ENCODE measurements around the gene MLLT11. TPM values are rescaled to one million over a fixed set of nuclear protein-coding genes. Genes with fewer than 3 reads are reported as not detected.

Gene MLLT11
- total RNA-seq, 1 donor from 2014 or later: 16.3 TPM

GRCh38 chr1:151113877-151114276, 53.7 kb downstream of the MLLT11 start:
- H3K4me1 Mint-ChIP-seq: no peaks in the 10 kb centered on the region
- peaks cover 5% of the 10 kb centered on the region for H3K36me3 Mint-ChIP-seq
- H3K9me3 Mint-ChIP-seq: no peaks in the 10 kb centered on the region
- DNase-seq (ENCODE audit: low spot score in 2 of 2, unreplicated experiment in 2 of 2): no peak
- H3K27ac Mint-ChIP-seq: no peak overlapping the region
- no peaks in the 10 kb centered on the region for H3K27me3 Mint-ChIP-seq (ENCODE audit: low read depth)
- no peak overlapping the region for H3K4me3 Mint-ChIP-seq
- no peak for TF ChIP-seq CTCF (IDR thresholded peaks at IDR 0.05; ENCODE audit: unreplicated experiment)

Other genes with a start within 250 kb of the MLLT11 start
- gene ARNT, start 183.8 kb upstream of the MLLT11 start, total RNA-seq: 56.1 to 58.4 TPM (median 57.3 TPM) in 3 replicates
- gene CTXND2, start 173.3 kb upstream of the MLLT11 start, total RNA-seq: not detected in 3 replicates
- gene SETDB1, start 134.0 kb upstream of the MLLT11 start, total RNA-seq: 101 to 103 TPM (median 101 TPM) in 3 replicates
- 127 to 137 TPM (median 132 TPM) in 3 replicates for gene CERS2, start 85.6 kb upstream of the MLLT11 start, total RNA-seq
- gene ANXA9, start 78.1 kb upstream of the MLLT11 start, total RNA-seq: 1.2 TPM in 3 replicates
- 29.7 to 31.7 TPM (median 30.9 TPM) in 3 replicates for gene MINDY1, start 53.5 kb upstream of the MLLT11 start, total RNA-seq
- 25.0 to 25.8 TPM (median 25.4 TPM) in 3 replicates for gene PRUNE1, start 51.9 kb upstream of the MLLT11 start, total RNA-seq
- 4.2 to 5.7 TPM (median 4.6 TPM) in 3 replicates for gene BNIPL, start 23.8 kb upstream of the MLLT11 start, total RNA-seq
- gene C1orf56, start 12.6 kb upstream of the MLLT11 start, total RNA-seq: 4.2 to 4.6 TPM (median 4.2 TPM) in 3 replicates
- gene CDC42SE1, start 775 bp upstream of the MLLT11 start, total RNA-seq: 93.4 to 97.8 TPM (median 97.0 TPM) in 3 replicates
- 10.5 to 11.9 TPM (median 11.6 TPM) in 3 replicates for gene GABPB2, start 10.4 kb downstream of the MLLT11 start, total RNA-seq
- 14.9 to 15.0 TPM (median 14.9 TPM) in 3 replicates for gene SEMA6C, start 86.2 kb downstream of the MLLT11 start, total RNA-seq
- gene TNFAIP8L2, start 96.3 kb downstream of the MLLT11 start, total RNA-seq: not detected in 3 replicates
- 9.9 to 11.8 TPM (median 11.4 TPM) in 3 replicates for gene LYSMD1, start 105.5 kb downstream of the MLLT11 start, total RNA-seq
- 34.9 to 37.1 TPM (median 36.9 TPM) in 3 replicates for gene SCNM1, start 105.7 kb downstream of the MLLT11 start, total RNA-seq
- gene TMOD4, start 115.6 kb downstream of the MLLT11 start, total RNA-seq: 0.77 to 1.7 TPM (median 1.1 TPM) in 3 replicates
- gene VPS72, start 129.8 kb downstream of the MLLT11 start, total RNA-seq: 76.8 to 87.2 TPM (median 82.3 TPM) in 3 replicates
- gene PIP5K1A, start 138.2 kb downstream of the MLLT11 start, total RNA-seq: 122 to 130 TPM (median 124 TPM) in 3 replicates
- gene PSMD4, start 194.3 kb downstream of the MLLT11 start, total RNA-seq: 114 to 127 TPM (median 126 TPM) in 3 replicates
- gene ZNF687, start 221.9 kb downstream of the MLLT11 start, total RNA-seq: 32.1 to 37.2 TPM (median 32.3 TPM) in 3 replicates

All from mesothelial cell of epicardium (in vitro differentiated cells).